Fibroblast of mammary gland (primary cell): ENCODE measurements around the gene CPAMD8.
"Not testable (repeated sequence)": the region's sequence is repeated elsewhere in the genome, so short reads cannot be mapped to it uniquely, and the experiment has no call there.

Experiments used
- DNase-seq: peaks from one replicate; pipeline ENCODE4 v3.0.0-alpha.2; 2010; ENCODE audit warnings: low read depth
- H3K4me3 ChIP-seq: 2 replicates; pipeline ENCODE4 v1.5.1; 2011; ENCODE audit warnings: low read depth, mild to moderate bottlenecking, low read length, moderate library complexity; ENCODE audit not compliant: control insufficient read depth
- CTCF ChIP-seq: conservative IDR thresholded peaks from 2 replicates; pipeline ENCODE4 v1.5.1; 2011; ENCODE audit warnings: low read depth, low read length, inconsistent platforms; ENCODE audit not compliant: control insufficient read depth, insufficient read depth

Gene CPAMD8

GRCh38 chr19:17004386-17004785 is 22.2 kb downstream of the CPAMD8 start:
- no peak for DNase-seq
- TF ChIP-seq CTCF: no peak
- H3K4me3 ChIP-seq: no peak overlapping the region

GRCh38 chr19:17002455-17002854 is 24.2 kb downstream of the CPAMD8 start:
- TF ChIP-seq CTCF: no peak
- no peak overlapping the region for H3K4me3 ChIP-seq
- DNase-seq: no peak

- DNase-seq: no peak
- H3K4me3 ChIP-seq: no peak overlapping the region
- no peak for TF ChIP-seq CTCF
Measured at GRCh38 chr19:17001603-17002183, 24.9 kb downstream of the CPAMD8 start.

- DNase-seq: no peak
- no peak overlapping the region for H3K4me3 ChIP-seq
- no peak for TF ChIP-seq CTCF
Measured at GRCh38 chr19:16998635-16999194, 27.9 kb downstream of the CPAMD8 start.

GRCh38 chr19:16996838-16997490 is 29.6 kb downstream of the CPAMD8 start:
- DNase-seq, H3K4me3 ChIP-seq: not testable (repeated sequence)

- no peak for DNase-seq
Measured at GRCh38 chr19:16988661-16989060, 37.9 kb downstream of the CPAMD8 start.

More at GRCh38 chr19:16988661-16989060, 37.9 kb downstream of the CPAMD8 start:
- no peak for TF ChIP-seq CTCF
- no peak overlapping the region for H3K4me3 ChIP-seq
